Heart left ventricle (tissue), 16 donors: ENCODE measurements around the gene ZMIZ1. TPM values are rescaled to one million over a fixed set of nuclear protein-coding genes. Genes with fewer than 3 reads are reported as not detected.

Experiments used
- ATAC-seq, 4 donors: fragments of 200-7000 bp; cut with Tn5 transposase; one replicate each; pipeline ENCODE4 v1.9.1; 2020 to 2022; ENCODE audit warnings: moderate library complexity in 4 of 4, mild to moderate bottlenecking in 3 of 4, moderate number of reproducible peaks in 1 of 4
- DNase-seq, 5 donors: peaks; one replicate each; pipeline ENCODE4 v3.0.0-alpha.2; 2020
- H3K27ac ChIP-seq, 12 donors: fragments of 200-600 bp; sonication (generic) in 4 of 12; one replicate each; pipeline versions ENCODE4 v1.5.0 to v1.8.0; 2016 to 2022; ENCODE audit warnings: mild to moderate bottlenecking in 2 of 12
- H3K27me3 ChIP-seq, 9 donors: fragments of 200-600 bp; sonication (generic) in 2 of 9; one replicate each; pipeline versions ENCODE4 v1.5.1 to v1.8.0; 2016 to 2022; ENCODE audit warnings: mild to moderate bottlenecking in 3 of 9
- H3K36me3 ChIP-seq, 9 donors: fragments of 200-600 bp; sonication (generic) in 2 of 9; one replicate each; pipeline versions ENCODE4 v1.5.0 to v1.8.0; 2018 to 2022; ENCODE audit warnings: mild to moderate bottlenecking in 2 of 9
- H3K4me1 ChIP-seq, 12 donors: fragments of 200-600 bp; sonication (generic) in 4 of 12; one replicate each; pipeline versions ENCODE4 v1.5.0 to v1.8.0; 2016 to 2022; ENCODE audit warnings: mild to moderate bottlenecking in 3 of 12
- H3K4me3 ChIP-seq, 12 donors: fragments of 200-600 bp; sonication (generic) in 4 of 12; one replicate each; pipeline versions ENCODE4 v1.5.0 to v1.8.0; 2017 to 2022; ENCODE audit warnings: mild to moderate bottlenecking in 9 of 12, moderate library complexity in 4 of 12
- H3K9me3 ChIP-seq, 12 donors: fragments of 200-600 bp; sonication (generic) in 4 of 12; one replicate each; pipeline versions ENCODE4 v1.5.0 to v1.8.0; 2016 to 2022; ENCODE audit warnings: mild to moderate bottlenecking in 1 of 12
- CTCF ChIP-seq, 12 donors: fragments of 200-600 bp; sonication (generic) in 4 of 12; IDR thresholded peaks; one replicate each; pipeline versions ENCODE4 v1.5.0 to v1.8.0; 2018 to 2022; ENCODE audit warnings: antibody characterized with exemption in 12 of 12, mild to moderate bottlenecking in 5 of 12
- POLR2A ChIP-seq, 2 donors: fragments of 450-650 bp; IDR thresholded peaks; one replicate each; pipeline ENCODE4 v1.6.1; 2017; ENCODE audit warnings: antibody characterized with exemption in 2 of 2, mild to moderate bottlenecking in 2 of 2, moderate library complexity in 2 of 2
- WGBS, 4 donors: extraction: QIAGEN DNeasy Blood & Tissue Kit in 2 of 4; methylation state at CpG; one replicate each; pipeline versions ENCODE4 v1.1.5 to v1.1.7; 2013 to 2018; 5-methylcytosine and 5-hydroxymethylcytosine counted together
- intact Hi-C, 10 donors: fragments of 100-400 bp; cut with DNase I; formaldehyde crosslinking; loops; one replicate each; pipeline versions ENCODE4 v1.11.1 to v1.14.2; 2022
- polyA plus RNA-seq, 2 donors: library from polyadenylated mRNA; stranded (reverse); fragments of 200-250 nt; gene quantifications; one replicate each; pipeline ENCODE4 v1.2.3, GENCODE V29; 2013
- total RNA-seq, 9 donors: library from RNA; depleted of rRNA in 2 of 9; stranded (reverse); fragments of >200 nt in 2 of 9; fragmentation: NEBNext Ultra II Directional in 3 of 9; extraction: Animal tissue kit (Norgen Biotek cat#: 25700) in 3 of 9; gene quantifications; one replicate each; pipeline versions ENCODE4 v1.1.0 to v1.2.4, GENCODE V29; 2016 to 2023
- donor health status: ischemic (EF 13 %, LVEDD 7.1; RV severe dilation, severe dysfunction).
- donor health status: healthy with polysubstance abuse.
- donor health status: DM: no; HTN: yes; CAD: no.
- donor health status: DM: no; HTN: no; CAD: no.
- donor health status: ischemic (EF 25% LVEDD 6.9; RV normal size, moderate dysfunction).
- donor health status: ischemic (EF 25% LVEDD 5.7; RV mildly dilated, moderate dysfunction).
- donor health status: healthy.
- donor health status: DM: yes; HTN: yes; CAD: no.
- donor health status: ischemic (EF 35%, LVEDD 5.7; RV mildly dilated, moderate dysfunction).
- donor health status: nonischemic (EF 11% LVEDD 7.7; RV severe dilation, severe dysfunction).
- donor health status: DM: yes; HTN: yes; CAD: no.
- donor health status: PGD.
- donor health status: ischemic (EF 29% LVEDD 5.4; RV normal size, mild dysfunction).
- donor health status: nonischemic (EF 23%, LVEDD 6.1; RV moderate dilation, normal function).

ZMIZ1 gene
- total and polyA plus RNA-seq, 11 donors = 19.7 to 75.4 (median 49.2) TPM

DNA sequence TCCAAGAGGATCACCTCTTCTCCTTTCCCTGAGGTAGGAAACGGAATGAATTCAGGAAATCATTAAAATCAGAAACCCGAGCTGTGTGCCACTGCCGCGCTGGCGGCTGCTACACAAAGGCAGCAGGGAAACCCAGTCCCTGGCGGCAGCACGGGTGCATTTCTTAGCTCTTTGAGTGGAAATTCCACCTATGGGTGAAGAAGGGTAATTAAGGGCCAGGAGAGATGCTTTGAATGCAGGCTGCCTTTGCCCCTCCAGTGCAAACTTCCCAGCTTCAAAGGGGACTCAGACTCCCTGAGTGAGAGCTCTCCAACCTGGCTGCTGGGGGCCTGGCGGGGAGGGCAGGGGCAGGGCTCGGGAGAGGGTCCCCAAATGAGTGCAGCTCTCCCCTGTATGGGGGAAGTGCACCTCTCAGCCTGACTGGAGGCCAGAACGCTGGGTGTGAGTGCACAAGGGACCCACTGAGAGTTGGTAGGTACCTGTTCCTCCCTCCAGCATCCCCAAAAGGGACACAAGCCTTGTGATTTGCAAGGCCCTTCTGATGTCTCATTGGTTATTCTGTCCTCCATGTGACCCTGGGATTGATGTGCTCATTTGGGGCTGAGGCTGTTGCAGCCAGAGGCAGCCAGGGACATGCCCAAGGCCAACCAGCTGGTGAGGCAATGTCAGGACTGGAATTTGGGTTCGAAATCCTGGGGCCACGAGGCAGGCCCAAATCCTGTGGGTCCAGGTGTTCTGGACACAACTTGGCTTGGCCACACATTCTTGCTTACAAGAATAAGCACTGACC is 16.3 kb upstream of the ZMIZ1 start:
- H3K27ac ChIP-seq = no peak overlapping the region
- no peaks in the 10 kb centered on the region for H3K36me3 ChIP-seq
- peaks cover 0 to 33% (median 9%) of the 10 kb centered on the region in 12 donors for H3K4me1 ChIP-seq
- H3K4me3 ChIP-seq = no peak overlapping the region
- DNase-seq (peak in 2 of 5 donors; percentile 4 to 18), ATAC-seq (no peak)
- 81 to 92% (median 86%) methylated on average over 11 to 12 of the region's 12 CpGs for WGBS, 4 donors
- no peaks in the 10 kb centered on the region for H3K27me3 ChIP-seq
- intact Hi-C loops = loop anchor here in 2 of 10 donors (10.0 kb wide), 2 partner anchors 188 to 1008 kb away; no protein-coding TSS in a partner anchor
- no peaks in the 10 kb centered on the region for H3K9me3 ChIP-seq
- TF ChIP-seq CTCF (IDR thresholded peaks at IDR 0.05) (no peak), POLR2A (IDR thresholded peaks at IDR 0.05) (no peak)

DNA sequence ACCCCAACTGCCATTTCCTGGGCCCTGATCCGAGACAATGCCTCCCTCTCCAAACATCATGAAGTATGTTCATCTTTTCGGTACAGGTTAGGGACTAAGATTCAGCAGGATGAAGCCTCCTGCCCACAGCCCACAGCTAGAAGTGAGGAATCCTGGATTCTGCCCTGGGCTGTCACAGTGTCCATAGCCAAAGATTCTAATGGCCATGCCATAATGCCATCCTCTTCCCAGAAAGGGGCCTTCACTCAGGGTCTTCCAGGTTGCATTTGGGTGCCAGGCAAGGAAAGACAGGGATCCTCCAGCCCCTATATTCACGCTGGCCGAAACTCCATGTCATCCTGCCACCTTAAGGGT is 15.7 kb upstream of the ZMIZ1 start:
- TF ChIP-seq POLR2A (IDR thresholded peaks at IDR 0.05) (no peak), CTCF (IDR thresholded peaks at IDR 0.05) (no peak)
- intact Hi-C loops = loop anchor here in 2 of 10 donors (10.0 kb wide), 2 partner anchors 188 to 1008 kb away; no protein-coding TSS in a partner anchor
- WGBS, 4 donors = 93 to 98% (median 97%) methylated on average over 4 of the region's 4 CpGs

DNA sequence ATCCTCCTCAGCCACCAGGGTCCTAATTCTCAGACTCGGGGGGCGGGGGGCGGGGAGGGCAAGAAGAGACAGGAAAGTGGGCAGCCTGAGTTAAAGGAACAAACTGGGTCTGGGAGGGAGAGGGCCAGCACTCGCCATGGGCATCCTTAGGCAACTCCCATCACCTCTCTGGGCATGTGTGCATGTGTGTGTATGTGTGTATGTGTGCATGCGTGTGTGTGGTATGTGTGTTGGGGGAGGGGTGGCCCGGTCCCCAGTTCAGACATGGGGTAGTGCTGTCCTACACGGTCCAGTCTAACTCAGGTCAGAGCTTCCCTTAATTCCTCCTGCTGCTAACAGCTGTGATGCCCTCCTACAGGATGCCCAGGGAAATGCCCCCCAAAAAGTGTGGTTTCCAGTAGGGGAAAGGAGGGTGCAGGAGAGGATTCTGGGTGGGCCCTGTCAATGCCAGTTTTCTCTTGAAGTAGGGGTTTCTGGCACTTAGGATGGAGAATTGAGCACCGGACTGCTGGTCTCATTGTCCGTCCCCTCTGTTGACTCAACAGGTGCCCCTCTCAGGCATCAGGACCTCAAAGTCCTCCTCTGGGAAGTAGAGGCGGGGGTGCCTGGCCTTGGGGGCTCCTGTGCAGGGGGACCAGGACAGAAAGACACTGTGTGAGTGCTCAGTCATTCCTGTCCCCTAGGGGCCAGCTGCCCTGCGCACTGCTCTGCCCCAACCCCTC is 15.1 kb upstream of the ZMIZ1 start:
- no peak for ATAC-seq
- no peaks in the 10 kb centered on the region for H3K9me3 ChIP-seq
- no peak overlapping the region for H3K27ac ChIP-seq
- intact Hi-C loops = loop anchor here in 2 of 10 donors (10.0 kb wide), 2 partner anchors 189 to 1009 kb away; no protein-coding TSS in a partner anchor
- H3K4me3 ChIP-seq = no peak overlapping the region
- WGBS, 4 donors = 86 to 96% (median 94%) methylated on average over 10 to 11 of the region's 11 CpGs
- H3K36me3 ChIP-seq = no peaks in the 10 kb centered on the region
- peak in 2 of 5 donors; percentile 4 to 22 for DNase-seq
- TF ChIP-seq CTCF (IDR thresholded peaks at IDR 0.05) (no peak), POLR2A (IDR thresholded peaks at IDR 0.05) (no peak)
- H3K27me3 ChIP-seq = no peaks in the 10 kb centered on the region
- H3K4me1 ChIP-seq = peaks cover 0 to 22% (median 1%) of the 10 kb centered on the region in 12 donors

More for the DNA sequence above, 15.7 kb upstream of the ZMIZ1 start:
- Histone ChIP-seq H3K9me3 (no peaks in the 10 kb centered on the region), H3K27me3 (no peaks in the 10 kb centered on the region), H3K27ac (no peak overlapping the region), H3K36me3 (no peaks in the 10 kb centered on the region), H3K4me1 (peaks cover 0 to 28% (median 7%) of the 10 kb centered on the region in 12 donors), H3K4me3 (no peak overlapping the region)
- DNase-seq = peak in 1 of 5 donors; percentile 9
- no peak for ATAC-seq
